HepG2 (cell line): ENCODE data around the gene NAXD. TPM values are rescaled to one million over a fixed set of nuclear protein-coding genes. Genes with fewer than 3 reads are reported as not detected.

Experiments used
- ATAC-seq: fragments of 200-7000 bp; cut with Tn5 transposase; 3 replicates; pipeline ENCODE4 v1.9.1; 2020; ENCODE audit warnings: mild to moderate bottlenecking, moderate library complexity
- BruUV-seq: library from RNA; stranded (reverse); fragments of 400-500 nt; replicated peaks from 2 replicates; lab custom pipeline; 2021; lab: Mats Ljungman, UMichigan
- CTCF ChIA-PET: fragments of 300-600 bp; formaldehyde crosslinking; extraction: SDS; loops from one replicate; lab custom pipeline; 2021; ENCODE audit warnings: low total read pairs, inconsistent platforms, low intra/inter-chr PET ratio; lab: Yijun Ruan, JAX
- POLR2A ChIA-PET: fragments of 350-600 bp; sonication (Branson Sonifier 250); formaldehyde crosslinking; loops from one replicate; lab custom pipeline; 2020; ENCODE audit warnings: antibody characterized with exemption, inconsistent platforms; lab: Yijun Ruan, JAX
- DNase-seq: peaks from one replicate; pipeline ENCODE4 v3.0.0-alpha.2; 2015; ENCODE audit warnings: low spot score
- FAIRE-seq: peaks from 3 replicates; lab custom pipeline; 2011; peaks lifted over from hg19 to GRCh38; lab: Jason Lieb, UNC
- H2AFZ ChIP-seq: one replicate; pipeline ENCODE4 v1.6.1; 2011; ENCODE audit warnings: low read length, inconsistent platforms
- H3K27ac ChIP-seq: fragments of 300-600 bp; 3 replicates; pipeline ENCODE4 v1.8.0; 2011; ENCODE audit warnings: mixed run types, mild to moderate bottlenecking, mixed read lengths, low read length, inconsistent platforms; ENCODE audit not compliant: insufficient read depth; ENCODE audit errors: extremely low read length
- H3K27me3 ChIP-seq, 2 experiments: fragments of 200-600 bp in 1 of 2; 2 replicates in 1 of 2; 3 replicates in 1 of 2; pipeline versions ENCODE4 v1.6.0 to v1.8.0; 2011; ENCODE audit warnings: low read length in 2 of 2, mild to moderate bottlenecking in 2 of 2, moderate library complexity in 2 of 2, inconsistent platforms in 1 of 2; ENCODE audit not compliant: insufficient read depth in 2 of 2, control insufficient read depth in 1 of 2
- H3K36me3 ChIP-seq, 2 experiments: fragments of 200-600 bp in 1 of 2; replicated peaks in 1 of 2; 2 replicates in 1 of 2; 3 replicates in 1 of 2; pipeline versions ENCODE4 v1.5.1 to v1.8.0; 2011; ENCODE audit warnings: low read length in 2 of 2, inconsistent platforms in 1 of 2; ENCODE audit not compliant: insufficient read depth in 2 of 2, control insufficient read depth in 1 of 2
- H3K4me1 ChIP-seq: 2 replicates; pipeline ENCODE4 v1.5.1; 2012; ENCODE audit warnings: low read length, inconsistent platforms; ENCODE audit not compliant: insufficient read depth
- H3K4me2 ChIP-seq: 2 replicates; pipeline ENCODE4 v1.6.0; 2011; ENCODE audit warnings: low read depth, low read length, inconsistent platforms
- H3K4me3 ChIP-seq, 3 experiments: fragments of 200-600 bp in 1 of 3; sonication (generic), shearing (Covaris generic) in 1 of 3; replicated peaks in 1 of 3; 2 replicates each; pipeline ENCODE4 v1.5.1; 2011 to 2016; ENCODE audit warnings: low read length in 3 of 3, inconsistent platforms in 2 of 3, low read depth in 2 of 3, mild to moderate bottlenecking in 2 of 3, control low read depth in 1 of 3, mixed read lengths in 1 of 3; ENCODE audit not compliant: insufficient read depth in 1 of 3
- H3K79me2 ChIP-seq: one replicate; pipeline ENCODE4 v1.6.1; 2011; ENCODE audit warnings: low read length, inconsistent platforms; ENCODE audit not compliant: insufficient read depth
- H3K9ac ChIP-seq: 2 replicates; pipeline ENCODE4 v1.6.0; 2011; ENCODE audit warnings: mild to moderate bottlenecking, low read depth, low read length, inconsistent platforms; ENCODE audit not compliant: insufficient read depth
- H3K9me3 ChIP-seq: 2 replicates; pipeline ENCODE4 v1.5.1; 2012; ENCODE audit warnings: mild to moderate bottlenecking, low read length
- H4K20me1 ChIP-seq: 2 replicates; pipeline ENCODE4 v1.6.0; 2011; ENCODE audit warnings: inconsistent platforms, mild to moderate bottlenecking, low read length, moderate library complexity; ENCODE audit not compliant: insufficient read depth
- AGO1 ChIP-seq: fragments of 200-400 bp; formaldehyde crosslinking; IDR thresholded peaks from 2 replicates; pipeline ENCODE4 v1.6.1; 2017; ENCODE audit warnings: mild to moderate bottlenecking, low read depth, low read length, moderate library complexity; ENCODE audit not compliant: poor library complexity, severe bottlenecking
- CBX1 ChIP-seq: IDR thresholded peaks from one replicate; pipeline ENCODE4 v1.6.1; 2016; ENCODE audit warnings: antibody characterized with exemption, low read depth
- HOXA7 ChIP-seq: sonication (generic); formaldehyde crosslinking; IDR thresholded peaks from 2 replicates; pipeline ENCODE4 v1.8.1; 2022; ENCODE audit warnings: mild to moderate bottlenecking, missing genetic modification reagents, moderate library complexity
- KDM3A ChIP-seq: IDR thresholded peaks from 2 replicates; pipeline ENCODE4 v1.6.1; 2018; ENCODE audit warnings: low read depth, missing compliant biosample characterization
- PLRG1 ChIP-seq: fragments of 450-650 bp; conservative IDR thresholded peaks from 2 replicates; pipeline ENCODE4 v1.6.1; 2016
- RARA ChIP-seq: IDR thresholded peaks from 2 replicates; pipeline ENCODE4 v1.6.1; 2016; ENCODE audit warnings: missing genetic modification reagents, missing compliant biosample characterization
- RFX3 ChIP-seq: IDR thresholded peaks from 2 replicates; pipeline ENCODE4 v1.6.1; 2016; ENCODE audit warnings: missing biosample characterization, missing genetic modification reagents
- ZMYM3 ChIP-seq: sonication (generic); formaldehyde crosslinking; IDR thresholded peaks from 2 replicates; pipeline ENCODE4 v1.5.1; 2020; ENCODE audit warnings: mild to moderate bottlenecking, missing genetic modification reagents
- ZNF251 ChIP-seq: sonication (generic); formaldehyde crosslinking; IDR thresholded peaks from 2 replicates; pipeline ENCODE4 v1.9.0; 2021; ENCODE audit warnings: mild to moderate bottlenecking, missing genetic modification reagents
- ZNF333 ChIP-seq: sonication (generic); formaldehyde crosslinking; IDR thresholded peaks from 2 replicates; pipeline ENCODE4 v1.4.0; 2020; ENCODE audit warnings: mild to moderate bottlenecking, missing genetic modification reagents, borderline replicate concordance
- ZNF350 ChIP-seq: sonication (generic); formaldehyde crosslinking; IDR thresholded peaks from 2 replicates; pipeline ENCODE4 v1.4.0; 2020; ENCODE audit warnings: mild to moderate bottlenecking, low read depth, missing genetic modification reagents, borderline replicate concordance
- ZNF468 ChIP-seq: sonication (generic); formaldehyde crosslinking; IDR thresholded peaks from 2 replicates; pipeline ENCODE4 v1.8.0; 2022; ENCODE audit warnings: mild to moderate bottlenecking, moderate library complexity, missing genetic modification reagents
- ZNF549 ChIP-seq: sonication (generic); formaldehyde crosslinking; IDR thresholded peaks from 2 replicates; pipeline ENCODE4 v1.5.0; 2020; ENCODE audit warnings: missing genetic modification reagents
- ZSCAN25 ChIP-seq: sonication (generic); formaldehyde crosslinking; IDR thresholded peaks from 2 replicates; pipeline ENCODE4 v1.8.0; 2022; ENCODE audit warnings: mild to moderate bottlenecking, missing genetic modification reagents
- WGBS: methylation state at CpG from one replicate; pipeline ENCODE4 v1.1.6; 2017; ENCODE audit warnings: low lambda C conversion rate; 5-methylcytosine and 5-hydroxymethylcytosine counted together
- in situ Hi-C: cut with HindIII; loops from 2 replicates; pipeline ENCODE4 v1.10.0; 2017; ENCODE audit warnings: low pct_unique_long_range_greater_than_20kb; ENCODE audit not compliant: extremely low pct_ligation_motif_present
- intact Hi-C: fragments of 100-400 bp; cut with micrococcal nuclease; formaldehyde crosslinking; loops from one replicate; pipeline ENCODE4 v1.10.0; 2022; ENCODE audit not compliant: unreplicated experiment
- polyA plus RNA-seq, 8 experiments: library from polyadenylated mRNA; depleted of rRNA in 3 of 8; stranded (reverse) in 7 of 8; unstranded in 1 of 8; fragments of >200 nt; fragmentation: Illumina TruSeq in 4 of 8; extraction: Trizol in 4 of 8; gene quantifications; 2 replicates each; pipeline versions ENCODE4 v1.2.1 to v1.2.3, GENCODE V29; 2011 to 2016; ENCODE audit warnings: low read depth in 4 of 8, missing spikeins in 1 of 8, mixed read lengths in 1 of 8; ENCODE audit not compliant: insufficient read depth in 1 of 8
- total RNA-seq, 5 experiments: library from RNA; depleted of rRNA; stranded (reverse); fragments of >200 nt; fragmentation: Illumina TruSeq; extraction: Trizol; gene quantifications; 2 replicates each; pipeline ENCODE4 v1.2.3, GENCODE V29; 2016; ENCODE audit warnings: low read depth in 1 of 5
- TF ChIP-seq, protein P1 (sequence below): sonication (generic); formaldehyde crosslinking; IDR thresholded peaks from one replicate; pipeline ENCODE4 v1.5.1; 2020; ENCODE audit warnings: mild to moderate bottlenecking, missing genetic modification reagents; ENCODE audit errors: not compliant biosample characterization
- TF ChIP-seq, protein P2 (sequence below): sonication (generic); formaldehyde crosslinking; IDR thresholded peaks from 2 replicates; pipeline ENCODE4 v1.8.0; 2022; ENCODE audit warnings: mild to moderate bottlenecking, missing genetic modification reagents, borderline replicate concordance

The NAXD gene
- total and polyA plus RNA-seq, 2 of the 13 experiments (the other 11 are each of a cell fraction or from before 2014, with no cell fraction given), result 19.0 to 23.2 TPM

DNA sequence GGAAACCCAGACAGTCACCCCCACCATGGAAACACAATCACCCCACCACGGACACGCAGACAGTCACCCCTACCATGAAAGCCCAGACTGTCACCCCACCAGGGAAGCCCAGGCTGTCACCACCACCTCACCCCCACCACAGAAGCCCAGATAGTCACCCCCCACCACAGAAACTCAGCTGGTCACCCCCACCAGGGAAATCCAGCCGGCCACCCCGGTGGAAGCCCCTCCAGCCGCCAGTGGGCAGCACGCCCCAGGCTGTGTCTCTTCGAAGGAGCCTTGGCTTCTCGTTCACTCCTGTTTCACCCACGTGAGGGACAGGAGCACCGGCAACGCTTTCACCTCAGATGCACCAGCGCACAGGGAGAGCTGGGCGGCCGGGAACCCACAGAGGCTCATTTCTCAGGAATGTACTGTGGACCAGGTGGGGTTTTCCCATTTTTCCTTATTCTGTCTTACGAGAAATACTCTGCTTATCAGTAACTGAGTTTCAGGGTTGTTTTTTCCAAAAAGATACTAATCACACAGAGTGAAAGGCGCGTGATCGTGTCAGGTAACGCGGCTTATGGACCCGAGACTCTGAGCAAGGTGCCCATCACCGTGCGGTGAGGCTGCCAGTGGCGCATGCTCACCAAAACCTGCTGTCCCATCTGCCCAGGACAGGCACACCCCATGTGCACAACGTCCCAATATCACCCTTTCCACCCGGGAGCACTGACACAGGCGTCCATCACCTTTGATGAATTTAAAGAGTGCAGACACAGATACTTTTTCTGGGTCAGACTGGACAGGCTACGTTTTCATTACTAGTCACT is 62.6 kb downstream of the NAXD start:
- in situ Hi-C loops, result no loop called here
- H3K4me3 ChIP-seq, result no peak overlapping the region
- no peak for TF ChIP-seq ZMYM3 (CRISPR knock-in tag)
- TF ChIP-seq RFX3 (CRISPR knock-in tag), result no peak
- no peak for TF ChIP-seq PLRG1
- TF ChIP-seq, protein P1, sequence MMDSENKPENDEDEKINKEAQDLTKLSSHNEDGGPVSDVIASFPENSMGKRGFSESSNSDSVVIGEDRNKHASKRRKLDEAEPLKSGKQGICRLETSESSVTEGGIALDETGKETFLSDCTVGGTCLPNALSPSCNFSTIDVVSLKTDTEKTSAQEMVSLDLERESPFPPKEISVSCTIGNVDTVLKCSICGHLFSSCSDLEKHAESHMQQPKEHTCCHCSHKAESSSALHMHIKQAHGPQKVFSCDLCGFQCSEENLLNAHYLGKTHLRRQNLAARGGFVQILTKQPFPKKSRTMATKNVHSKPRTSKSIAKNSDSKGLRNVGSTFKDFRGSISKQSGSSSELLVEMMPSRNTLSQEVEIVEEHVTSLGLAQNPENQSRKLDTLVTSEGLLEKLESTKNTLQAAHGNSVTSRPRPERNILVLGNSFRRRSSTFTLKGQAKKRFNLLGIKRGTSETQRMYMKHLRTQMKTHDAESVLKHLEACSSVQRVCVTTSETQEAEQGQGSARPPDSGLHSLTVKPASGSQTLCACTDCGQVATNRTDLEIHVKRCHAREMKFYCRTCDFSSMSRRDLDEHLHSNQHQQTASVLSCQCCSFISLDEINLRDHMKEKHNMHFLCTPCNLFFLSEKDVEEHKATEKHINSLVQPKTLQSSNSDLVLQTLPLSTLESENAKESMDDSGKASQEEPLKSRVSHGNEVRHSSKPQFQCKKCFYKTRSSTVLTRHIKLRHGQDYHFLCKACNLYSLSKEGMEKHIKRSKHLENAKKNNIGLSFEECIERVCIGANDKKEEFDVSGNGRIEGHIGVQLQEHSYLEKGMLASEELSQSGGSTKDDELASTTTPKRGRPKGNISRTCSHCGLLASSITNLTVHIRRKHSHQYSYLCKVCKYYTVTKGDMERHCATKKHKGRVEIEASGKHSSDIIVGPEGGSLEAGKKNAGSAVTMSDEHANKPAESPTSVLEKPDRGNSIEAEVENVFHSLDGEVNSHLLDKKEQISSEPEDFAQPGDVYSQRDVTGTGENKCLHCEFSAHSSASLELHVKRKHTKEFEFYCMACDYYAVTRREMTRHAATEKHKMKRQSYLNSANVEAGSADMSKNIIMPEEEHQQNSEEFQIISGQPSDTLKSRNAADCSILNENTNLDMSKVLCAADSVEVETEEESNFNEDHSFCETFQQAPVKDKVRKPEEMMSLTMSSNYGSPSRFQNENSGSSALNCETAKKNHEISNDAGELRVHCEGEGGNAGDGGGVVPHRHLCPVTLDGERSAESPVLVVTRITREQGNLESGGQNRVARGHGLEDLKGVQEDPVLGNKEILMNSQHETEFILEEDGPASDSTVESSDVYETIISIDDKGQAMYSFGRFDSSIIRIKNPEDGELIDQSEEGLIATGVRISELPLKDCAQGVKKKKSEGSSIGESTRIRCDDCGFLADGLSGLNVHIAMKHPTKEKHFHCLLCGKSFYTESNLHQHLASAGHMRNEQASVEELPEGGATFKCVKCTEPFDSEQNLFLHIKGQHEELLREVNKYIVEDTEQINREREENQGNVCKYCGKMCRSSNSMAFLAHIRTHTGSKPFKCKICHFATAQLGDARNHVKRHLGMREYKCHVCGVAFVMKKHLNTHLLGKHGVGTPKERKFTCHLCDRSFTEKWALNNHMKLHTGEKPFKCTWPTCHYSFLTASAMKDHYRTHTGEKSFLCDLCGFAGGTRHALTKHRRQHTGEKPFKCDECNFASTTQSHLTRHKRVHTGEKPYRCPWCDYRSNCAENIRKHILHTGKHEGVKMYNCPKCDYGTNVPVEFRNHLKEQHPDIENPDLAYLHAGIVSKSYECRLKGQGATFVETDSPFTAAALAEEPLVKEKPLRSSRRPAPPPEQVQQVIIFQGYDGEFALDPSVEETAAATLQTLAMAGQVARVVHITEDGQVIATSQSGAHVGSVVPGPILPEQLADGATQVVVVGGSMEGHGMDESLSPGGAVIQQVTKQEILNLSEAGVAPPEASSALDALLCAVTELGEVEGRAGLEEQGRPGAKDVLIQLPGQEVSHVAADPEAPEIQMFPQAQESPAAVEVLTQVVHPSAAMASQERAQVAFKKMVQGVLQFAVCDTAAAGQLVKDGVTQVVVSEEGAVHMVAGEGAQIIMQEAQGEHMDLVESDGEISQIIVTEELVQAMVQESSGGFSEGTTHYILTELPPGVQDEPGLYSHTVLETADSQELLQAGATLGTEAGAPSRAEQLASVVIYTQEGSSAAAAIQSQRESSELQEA, result no peak
- TF ChIP-seq, protein P2, sequence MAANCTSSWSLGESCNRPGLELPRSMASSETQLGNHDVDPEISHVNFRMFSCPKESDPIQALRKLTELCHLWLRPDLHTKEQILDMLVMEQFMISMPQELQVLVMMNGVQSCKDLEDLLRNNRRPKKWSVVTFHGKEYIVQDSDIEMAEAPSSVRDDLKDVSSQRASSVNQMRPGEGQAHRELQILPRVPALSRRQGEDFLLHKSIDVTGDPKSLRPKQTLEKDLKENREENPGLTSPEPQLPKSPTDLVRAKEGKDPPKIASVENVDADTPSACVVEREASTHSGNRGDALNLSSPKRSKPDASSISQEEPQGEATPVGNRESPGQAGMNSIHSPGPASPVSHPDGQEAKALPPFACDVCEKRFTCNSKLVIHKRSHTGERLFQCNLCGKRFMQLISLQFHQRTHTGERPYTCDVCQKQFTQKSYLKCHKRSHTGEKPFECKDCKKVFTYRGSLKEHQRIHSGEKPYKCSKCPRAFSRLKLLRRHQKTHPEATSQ (CRISPR knock-in tag), result no peak
- TF ChIP-seq ZNF333 (CRISPR knock-in tag), result no peak
- no peak for TF ChIP-seq CBX1
- TF ChIP-seq RARA (CRISPR knock-in tag), result no peak
- no peak for TF ChIP-seq ZNF350 (CRISPR knock-in tag)
- no peak for TF ChIP-seq ZNF549 (CRISPR knock-in tag)
- TF ChIP-seq ZSCAN25 (CRISPR knock-in tag), result no peak
- no peak for TF ChIP-seq KDM3A (CRISPR knock-in tag)
- no peak for TF ChIP-seq AGO1
- TF ChIP-seq HOXA7 (CRISPR knock-in tag), result no peak
- no peak for TF ChIP-seq ZNF468 (CRISPR knock-in tag)
- TF ChIP-seq ZNF251 (CRISPR knock-in tag), result no peak
- peaks cover 2% of the 10 kb centered on the region for H3K79me2 ChIP-seq
- POLR2A ChIA-PET, result no interaction called here
- WGBS, result 95% methylated on average over 23 of the region's 28 CpGs
- BruUV-seq, result no TSS peak
- H3K4me1 ChIP-seq, result no peaks in the 10 kb centered on the region
- ATAC-seq (no peak), FAIRE-seq (no peak), DNase-seq (no peak)
- no peak overlapping the region for H3K27ac ChIP-seq
- no peak overlapping the region for H3K9ac ChIP-seq
- CTCF ChIA-PET, result no interaction called here
- H4K20me1 ChIP-seq, result no peaks in the 10 kb centered on the region
- H3K9me3 ChIP-seq, result no peaks in the 10 kb centered on the region
- H3K4me2 ChIP-seq, result no peak overlapping the region
- no peak overlapping the region for H2AFZ ChIP-seq
- H3K27me3 ChIP-seq, result no peaks in the 10 kb centered on the region
- intact Hi-C loops, result no loop called here
- H3K36me3 ChIP-seq, result peaks cover 7 to 39% of the 10 kb centered on the region in 2 experiments
